Vagina (tissue), 2 donors: ENCODE data around the gene CAMK2B. TPM values are rescaled to one million over a fixed set of nuclear protein-coding genes. Genes with fewer than 3 reads are reported as not detected.

Source experiments
- DNase-seq, 2 donors: peaks; one replicate each; pipeline ENCODE4 v3.0.0-alpha.2; 2017; ENCODE audit errors: extremely low spot score in 2 of 2
- H3K27ac ChIP-seq: fragments of 200-600 bp; sonication (generic); one replicate; pipeline ENCODE4 v1.5.1; 2019
- H3K27me3 ChIP-seq: fragments of 200-600 bp; sonication (generic); one replicate; pipeline ENCODE4 v1.5.1; 2019
- H3K36me3 ChIP-seq, 2 donors: fragments of 200-600 bp; sonication (generic); one replicate each; pipeline ENCODE4 v1.5.1; 2017 to 2019
- H3K4me1 ChIP-seq: fragments of 200-600 bp; sonication (generic); one replicate; pipeline ENCODE4 v1.5.1; 2019
- H3K4me3 ChIP-seq, 2 donors: fragments of 200-600 bp; sonication (generic); 1 replicate in 1 of 2; 2 replicates in 1 of 2; pipeline ENCODE4 v1.5.1; 2016 to 2019
- H3K9me3 ChIP-seq: fragments of 200-600 bp; sonication (generic); one replicate; pipeline ENCODE4 v1.5.1; 2019
- POLR2A ChIP-seq, 2 donors: fragments of 450-650 bp; IDR thresholded peaks; one replicate each; pipeline ENCODE4 v1.6.1; 2017; ENCODE audit warnings: antibody characterized with exemption in 2 of 2, mild to moderate bottlenecking in 2 of 2, moderate library complexity in 2 of 2
- POLR2AphosphoS5 ChIP-seq, 2 donors: sonication (generic); formaldehyde crosslinking; IDR thresholded peaks; one replicate each; pipeline ENCODE4 v1.9.0; 2017; ENCODE audit warnings: antibody characterized with exemption in 2 of 2, mild to moderate bottlenecking in 2 of 2, low read depth in 1 of 2; ENCODE audit not compliant: insufficient read depth in 1 of 2
- intact Hi-C: fragments of 100-400 bp; cut with DNase I; formaldehyde crosslinking; loops from one replicate; pipeline ENCODE4 v1.15.1; 2023
- total RNA-seq: library from RNA; depleted of rRNA; stranded (reverse); fragments of >200 nt; gene quantifications from one replicate; pipeline ENCODE4 v1.2.3, GENCODE V29; 2016
- TF ChIP-seq, protein P1 (sequence below), 3 experiments: fragments of 450-650 bp in 2 of 3; fragments of 200-600 bp in 1 of 3; sonication (generic) in 1 of 3; IDR thresholded peaks; one replicate each; pipeline ENCODE4 v1.5.1; 2017 to 2019; ENCODE audit warnings: antibody characterized with exemption in 3 of 3, mild to moderate bottlenecking in 2 of 3, moderate library complexity in 2 of 3

Gene CAMK2B
- total RNA-seq, 1 donor from 2014 or later, result 3.2 TPM

DNA sequence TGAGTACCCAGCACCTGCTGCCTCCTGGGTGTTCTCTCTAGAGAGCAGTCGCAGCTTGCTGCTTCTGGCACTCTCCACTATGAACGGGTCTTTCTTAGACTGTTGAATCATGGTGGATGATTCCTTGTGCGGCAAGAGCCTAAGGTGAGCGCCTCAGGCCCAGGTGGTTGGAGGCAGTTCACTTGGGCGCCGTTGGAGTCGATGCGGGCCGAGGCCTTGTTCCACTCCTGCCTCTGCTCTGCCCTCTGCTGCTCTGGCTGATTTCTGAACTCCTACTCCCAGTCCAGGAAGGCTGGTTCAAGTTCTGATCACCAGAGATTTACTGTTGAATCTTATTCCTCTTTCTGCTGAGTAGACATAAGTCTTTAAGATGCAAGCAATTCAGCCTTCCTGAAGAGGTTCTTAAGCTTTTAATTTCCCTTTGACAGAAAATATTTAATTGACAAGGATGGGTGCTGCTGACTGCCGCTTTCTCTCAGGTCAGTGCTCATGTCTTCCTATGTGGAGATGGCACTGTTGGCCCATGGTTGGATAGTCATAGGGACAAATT lies 114.2 kb downstream of the CAMK2B start:
- no peaks in the 10 kb centered on the region for H3K4me1 ChIP-seq
- H3K4me3 ChIP-seq, result no peak overlapping the region
- TF ChIP-seq POLR2AphosphoS5 (IDR thresholded peaks at IDR 0.05; ENCODE audit: insufficient read depth in 1 of 2, low read depth in 1 of 2) (no peak), POLR2A (IDR thresholded peaks at IDR 0.05) (no peak)
- TF ChIP-seq, protein P1, sequence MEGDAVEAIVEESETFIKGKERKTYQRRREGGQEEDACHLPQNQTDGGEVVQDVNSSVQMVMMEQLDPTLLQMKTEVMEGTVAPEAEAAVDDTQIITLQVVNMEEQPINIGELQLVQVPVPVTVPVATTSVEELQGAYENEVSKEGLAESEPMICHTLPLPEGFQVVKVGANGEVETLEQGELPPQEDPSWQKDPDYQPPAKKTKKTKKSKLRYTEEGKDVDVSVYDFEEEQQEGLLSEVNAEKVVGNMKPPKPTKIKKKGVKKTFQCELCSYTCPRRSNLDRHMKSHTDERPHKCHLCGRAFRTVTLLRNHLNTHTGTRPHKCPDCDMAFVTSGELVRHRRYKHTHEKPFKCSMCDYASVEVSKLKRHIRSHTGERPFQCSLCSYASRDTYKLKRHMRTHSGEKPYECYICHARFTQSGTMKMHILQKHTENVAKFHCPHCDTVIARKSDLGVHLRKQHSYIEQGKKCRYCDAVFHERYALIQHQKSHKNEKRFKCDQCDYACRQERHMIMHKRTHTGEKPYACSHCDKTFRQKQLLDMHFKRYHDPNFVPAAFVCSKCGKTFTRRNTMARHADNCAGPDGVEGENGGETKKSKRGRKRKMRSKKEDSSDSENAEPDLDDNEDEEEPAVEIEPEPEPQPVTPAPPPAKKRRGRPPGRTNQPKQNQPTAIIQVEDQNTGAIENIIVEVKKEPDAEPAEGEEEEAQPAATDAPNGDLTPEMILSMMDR (IDR thresholded peaks at IDR 0.05), result no peak
- no peaks in the 10 kb centered on the region for H3K27me3 ChIP-seq
- H3K36me3 ChIP-seq, result peaks cover 0 to 69% of the 10 kb centered on the region in 2 donors
- intact Hi-C loops, result no loop called here
- DNase-seq, result no peak
- H3K27ac ChIP-seq, result no peak overlapping the region
- no peaks in the 10 kb centered on the region for H3K9me3 ChIP-seq

DNA sequence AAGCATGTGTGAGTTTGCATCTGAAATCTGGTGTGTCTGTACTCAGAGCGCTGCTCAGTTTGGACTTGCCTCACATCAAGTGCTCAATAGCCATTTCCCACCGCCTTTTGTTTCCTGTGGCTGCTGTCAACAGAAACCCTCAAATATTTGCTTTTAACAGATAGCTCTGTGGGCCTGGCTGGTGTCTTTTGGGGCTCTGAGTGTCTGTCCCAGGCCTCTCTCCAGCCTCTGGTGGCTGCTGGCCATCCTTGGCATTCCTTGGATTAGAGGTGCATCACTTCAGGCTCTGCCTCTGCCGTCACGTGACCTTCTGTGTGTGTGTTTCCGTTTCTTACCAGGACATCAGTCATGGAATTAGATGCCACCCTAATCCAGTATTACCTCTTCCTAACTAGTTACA lies 115.3 kb downstream of the CAMK2B start:
- Histone ChIP-seq H3K4me1 (no peaks in the 10 kb centered on the region), H3K36me3 (peaks cover 1 to 79% of the 10 kb centered on the region in 2 donors), H3K27me3 (no peaks in the 10 kb centered on the region), H3K27ac (no peak overlapping the region), H3K4me3 (no peak overlapping the region), H3K9me3 (no peaks in the 10 kb centered on the region)
- TF ChIP-seq, protein P1 (IDR thresholded peaks at IDR 0.05), result no peak
- TF ChIP-seq POLR2AphosphoS5 (IDR thresholded peaks at IDR 0.05; ENCODE audit: insufficient read depth in 1 of 2, low read depth in 1 of 2), result no peak
- no peak for TF ChIP-seq POLR2A (IDR thresholded peaks at IDR 0.05)
- intact Hi-C loops, result no loop called here
- DNase-seq, result no peak

DNA sequence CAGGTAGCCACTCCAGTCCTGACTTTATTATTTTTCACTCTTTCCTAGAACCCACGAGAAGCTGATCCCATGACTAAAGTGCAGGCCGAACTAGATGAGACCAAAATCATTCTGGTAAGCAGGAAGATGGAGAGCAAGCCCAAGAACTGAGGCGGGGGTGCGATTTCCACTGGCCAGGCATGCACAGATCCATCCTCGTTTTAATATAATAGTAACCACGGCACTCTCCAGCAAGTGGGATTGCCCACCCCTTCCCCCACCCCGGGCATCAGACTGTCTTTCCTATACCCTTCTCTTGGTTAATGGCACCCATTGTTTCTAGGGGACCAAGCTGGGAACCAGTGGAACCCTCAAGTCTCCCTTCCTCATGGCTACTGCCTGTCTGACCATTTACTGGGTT lies 117.3 kb downstream of the CAMK2B start:
- Histone ChIP-seq H3K4me1 (no peaks in the 10 kb centered on the region), H3K4me3 (no peak overlapping the region), H3K27ac (no peak overlapping the region), H3K36me3 (peaks cover 4 to 85% of the 10 kb centered on the region in 2 donors), H3K9me3 (no peaks in the 10 kb centered on the region), H3K27me3 (no peaks in the 10 kb centered on the region)
- intact Hi-C loops, result no loop called here
- no peak for DNase-seq
- TF ChIP-seq POLR2AphosphoS5 (IDR thresholded peaks at IDR 0.05; ENCODE audit: insufficient read depth in 1 of 2, low read depth in 1 of 2) (no peak), POLR2A (IDR thresholded peaks at IDR 0.05) (no peak)
- TF ChIP-seq, protein P1 (IDR thresholded peaks at IDR 0.05), result no peak

DNA sequence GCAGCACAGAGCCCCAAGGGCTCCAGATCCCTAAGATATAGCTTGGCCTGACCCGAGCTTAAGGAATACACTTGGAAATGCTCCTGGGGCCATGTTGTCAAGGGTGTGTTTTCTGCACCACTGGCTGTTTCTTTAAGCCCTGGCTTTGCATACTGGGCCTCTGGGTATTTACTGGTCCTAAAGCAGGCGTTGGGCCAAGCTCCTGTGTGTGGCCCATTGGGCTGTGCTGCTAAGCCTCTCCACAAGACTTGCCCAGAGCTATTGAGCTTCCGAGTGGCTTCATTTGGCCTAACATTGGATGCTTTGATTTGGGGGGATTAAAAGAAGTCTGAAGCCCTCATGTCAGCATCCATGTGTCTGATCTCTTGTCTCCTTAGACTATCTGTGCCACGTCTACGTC lies 119.4 kb downstream of the CAMK2B start:
- Histone ChIP-seq H3K27ac (no peak overlapping the region), H3K4me3 (no peak overlapping the region), H3K36me3 (peaks cover 4 to 65% of the 10 kb centered on the region in 2 donors), H3K9me3 (no peaks in the 10 kb centered on the region), H3K27me3 (no peaks in the 10 kb centered on the region), H3K4me1 (peaks cover 15% of the 10 kb centered on the region)
- intact Hi-C loops, result no loop called here
- TF ChIP-seq POLR2AphosphoS5 (IDR thresholded peaks at IDR 0.05; ENCODE audit: insufficient read depth in 1 of 2, low read depth in 1 of 2) (no peak), POLR2A (IDR thresholded peaks at IDR 0.05) (no peak)
- TF ChIP-seq, protein P1 (IDR thresholded peaks at IDR 0.05), result no peak
- DNase-seq, result no peak

DNA sequence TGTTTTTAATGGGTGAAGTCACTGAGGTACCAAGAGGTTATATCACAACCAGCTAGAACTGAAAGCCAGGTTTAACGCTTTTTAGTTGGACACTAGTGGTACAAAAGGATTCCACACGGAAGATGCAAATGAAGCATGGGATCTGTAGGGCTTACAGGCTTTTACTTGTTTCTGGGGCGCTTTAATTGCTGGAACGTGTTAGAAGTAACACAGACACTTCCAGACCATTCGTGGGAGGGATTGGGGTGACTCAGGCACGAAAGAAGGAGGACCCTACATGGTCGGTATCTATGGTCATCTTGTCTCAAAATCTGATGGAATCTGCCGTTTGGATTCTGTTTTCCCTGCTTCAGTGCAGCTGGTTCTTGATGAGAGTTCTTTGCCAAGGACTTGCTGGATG lies 123.6 kb downstream of the CAMK2B start:
- intact Hi-C loops, result no loop called here
- no peak for DNase-seq
- H3K27ac ChIP-seq, result no peak overlapping the region
- peaks cover 15% of the 10 kb centered on the region for H3K4me1 ChIP-seq
- H3K27me3 ChIP-seq, result no peaks in the 10 kb centered on the region
- no peaks in the 10 kb centered on the region for H3K9me3 ChIP-seq
- H3K4me3 ChIP-seq, result peak overlapping the region; percentile 91 to 94
- peaks cover 4 to 24% of the 10 kb centered on the region in 2 donors for H3K36me3 ChIP-seq
- TF ChIP-seq POLR2A (IDR thresholded peaks at IDR 0.05) (no peak), POLR2AphosphoS5 (IDR thresholded peaks at IDR 0.05; ENCODE audit: insufficient read depth in 1 of 2, low read depth in 1 of 2) (no peak)
- TF ChIP-seq, protein P1 (IDR thresholded peaks at IDR 0.05), result no peak
